Esophagus muscularis mucosa (tissue), 3 donors: ENCODE data around the gene DRC7.

Experiments
- CTCF ChIP-seq, 3 experiments: fragments of 200-600 bp in 2 of 3; fragments of 450-650 bp in 1 of 3; sonication (generic) in 2 of 3; IDR thresholded peaks; one replicate each; pipeline ENCODE4 v1.5.1; 2017 to 2019; ENCODE audit warnings: antibody characterized with exemption in 3 of 3, mild to moderate bottlenecking in 2 of 3, moderate library complexity in 1 of 3
- POLR2A ChIP-seq: fragments of 450-650 bp; IDR thresholded peaks from one replicate; pipeline ENCODE4 v1.6.1; 2017; ENCODE audit warnings: antibody characterized with exemption, moderate library complexity, mild to moderate bottlenecking, low read depth

GRCh38 chr16:57661510-57661909 is 33.1 kb upstream of the DRC7 start:
- TF ChIP-seq CTCF (IDR thresholded peaks at IDR 0.05) (no peak), POLR2A (no peak)
